AG08395 (cell line): ENCODE data around the gene TXN.
"Not testable (repeated sequence)": the region's sequence is repeated elsewhere in the genome, so short reads cannot be mapped to it uniquely, and the experiment has no call there.

Experiments
- DNase-seq: peaks from one replicate; pipeline ENCODE4 v3.0.0; 2012; ENCODE audit warnings: mixed read lengths, low spot score

The TXN gene

DNA sequence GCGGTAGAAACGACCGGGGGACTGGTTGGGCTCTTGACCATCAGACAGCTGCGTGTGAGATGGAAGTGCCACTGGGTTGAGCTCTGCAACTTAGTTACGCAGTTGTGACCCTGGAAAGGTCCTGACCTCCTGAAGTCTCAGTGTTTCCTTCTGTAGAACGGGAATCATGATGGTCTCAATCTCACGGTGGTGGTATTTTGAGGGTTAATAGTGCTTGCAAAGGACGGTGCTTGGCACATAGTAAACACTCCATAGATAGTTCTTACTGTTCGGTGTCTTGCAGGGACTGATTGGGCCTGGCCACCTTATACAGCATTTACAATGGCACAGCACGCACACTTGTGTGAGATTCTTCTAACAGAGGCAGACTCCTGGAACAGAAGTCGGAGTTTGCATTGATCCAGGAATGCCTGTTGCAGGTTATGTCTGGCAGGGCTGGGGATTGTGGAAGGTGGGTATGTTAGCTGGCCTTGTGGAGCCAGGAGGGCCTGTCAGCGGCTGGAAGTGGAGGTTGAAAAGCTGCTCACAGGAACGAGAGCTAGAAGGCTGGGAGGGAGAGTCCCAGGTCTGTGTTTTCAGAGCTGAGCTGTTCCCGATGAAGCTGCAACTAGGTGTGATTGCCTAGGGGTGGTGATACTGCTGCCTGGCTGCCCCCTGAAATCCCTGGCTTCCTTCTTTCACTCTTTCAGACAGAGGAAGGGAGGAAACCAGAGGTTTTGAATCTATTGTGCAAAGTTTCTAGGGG, 962 bp upstream of the TXN start:
- no peak for DNase-seq

DNA sequence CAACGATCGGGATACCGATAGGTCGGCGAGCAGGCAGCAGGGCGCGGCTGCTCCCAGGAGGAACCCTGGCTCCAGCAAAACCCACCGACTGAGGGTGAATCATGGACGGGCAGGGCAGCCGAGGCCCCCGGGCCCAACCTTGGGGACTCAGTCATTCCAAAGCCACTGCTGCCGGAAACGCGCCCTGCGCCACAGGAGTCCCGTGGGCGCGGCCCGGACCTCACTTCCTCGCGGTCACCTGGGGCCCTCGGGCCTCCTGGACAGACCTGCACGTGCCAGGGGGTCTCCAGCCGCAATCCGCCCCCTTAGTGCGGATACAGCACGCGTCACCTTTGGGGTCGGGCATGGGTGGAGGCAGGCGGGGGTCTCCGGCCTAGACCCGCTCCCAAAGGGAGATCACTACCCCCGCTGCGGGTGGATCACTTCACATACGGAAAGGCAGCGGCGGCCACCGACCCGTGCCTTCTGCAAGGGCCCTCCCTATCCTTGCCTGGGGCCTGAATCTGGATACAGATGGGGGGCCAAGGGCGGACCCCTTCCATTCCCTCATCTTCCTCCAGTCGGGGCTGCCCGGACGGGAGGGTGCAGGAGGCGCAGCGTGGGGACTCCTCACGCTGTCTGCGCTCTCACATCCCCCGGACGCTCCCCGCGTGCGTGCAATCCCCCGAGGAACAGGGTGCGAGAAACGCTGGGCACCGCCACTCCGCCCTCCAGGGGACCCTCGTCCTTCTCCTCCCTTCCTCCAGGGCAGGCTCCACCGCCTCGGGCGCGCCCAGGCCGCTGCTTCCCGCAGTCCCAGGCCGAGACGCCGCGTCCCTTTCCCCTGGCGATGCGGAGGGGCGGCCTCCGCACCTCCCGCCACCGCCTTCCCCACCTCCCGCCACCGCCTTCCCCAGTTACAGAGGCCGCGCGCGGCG, 586 bp downstream of the TXN start:
- DNase-seq = no peak

DNA sequence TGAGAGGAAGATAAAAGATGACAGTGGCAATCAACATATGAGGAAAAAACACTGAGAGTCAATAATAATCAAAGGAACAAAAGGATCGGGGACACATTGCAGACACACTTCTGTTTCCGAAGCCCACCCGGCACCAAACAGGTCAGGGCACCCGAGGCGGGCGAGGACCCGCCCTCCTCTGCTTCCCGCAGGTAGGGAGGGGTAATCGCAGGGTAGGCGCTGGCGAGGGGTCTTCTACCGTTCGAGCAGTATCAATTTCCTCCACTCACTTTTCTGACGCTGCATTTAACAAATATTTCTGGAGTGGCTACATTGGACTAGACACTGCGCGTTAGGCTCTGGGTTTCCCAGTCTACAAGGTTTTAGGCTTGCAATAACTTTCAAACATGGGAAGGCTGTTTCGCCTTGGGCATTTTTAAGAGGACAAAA, 1.3 kb downstream of the TXN start:
- DNase-seq = no peak

DNA sequence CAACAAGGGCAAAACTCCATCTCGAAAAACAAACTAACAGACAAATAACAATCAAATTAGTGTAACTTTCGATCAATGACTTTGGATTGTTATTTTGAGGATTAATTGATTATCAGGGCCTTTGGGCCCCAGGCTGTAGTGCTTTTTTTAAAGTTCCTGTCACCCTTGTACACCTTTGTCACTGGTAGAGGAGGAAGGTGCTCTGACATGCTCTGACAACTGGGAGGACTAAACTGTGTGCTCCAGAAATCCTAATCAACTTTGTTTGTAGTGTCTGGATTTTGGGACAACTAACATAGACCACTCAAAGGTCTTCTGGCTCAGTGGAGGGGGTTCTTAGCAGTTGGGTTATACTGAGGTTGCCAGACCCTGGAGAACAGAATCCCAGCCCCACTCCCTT, 1.8 kb downstream of the TXN start:
- no peak for DNase-seq

DNA sequence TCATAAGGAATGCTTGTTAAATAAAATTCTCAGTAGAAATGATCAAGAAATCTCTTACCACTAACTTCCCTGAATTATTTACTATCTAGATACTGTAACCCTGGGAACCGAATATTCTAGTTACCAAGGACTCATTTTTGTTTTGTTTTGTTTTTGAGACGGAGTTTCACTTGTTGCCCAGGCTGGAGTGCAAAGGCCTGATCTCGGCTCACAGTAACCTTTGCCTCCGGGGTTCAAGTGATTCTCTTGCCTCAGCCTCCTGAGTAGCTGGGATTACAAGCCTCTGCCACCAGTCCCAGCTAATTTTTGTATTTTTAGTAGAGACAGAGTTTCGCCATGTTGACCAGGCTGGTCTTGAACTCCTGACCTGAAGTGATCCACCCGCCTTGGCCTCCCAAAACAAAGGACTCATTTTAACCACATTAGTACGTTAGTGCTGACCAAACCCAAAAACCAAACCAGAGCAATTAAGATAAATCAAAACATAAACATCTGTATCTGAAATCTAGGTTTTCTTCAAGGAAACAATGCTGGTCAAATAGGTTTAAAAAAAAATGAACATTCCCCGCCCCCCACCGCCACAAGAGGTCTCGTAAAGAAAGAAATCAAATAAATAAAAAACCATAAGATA, 3.7 kb downstream of the TXN start:
- no peak for DNase-seq

DNA sequence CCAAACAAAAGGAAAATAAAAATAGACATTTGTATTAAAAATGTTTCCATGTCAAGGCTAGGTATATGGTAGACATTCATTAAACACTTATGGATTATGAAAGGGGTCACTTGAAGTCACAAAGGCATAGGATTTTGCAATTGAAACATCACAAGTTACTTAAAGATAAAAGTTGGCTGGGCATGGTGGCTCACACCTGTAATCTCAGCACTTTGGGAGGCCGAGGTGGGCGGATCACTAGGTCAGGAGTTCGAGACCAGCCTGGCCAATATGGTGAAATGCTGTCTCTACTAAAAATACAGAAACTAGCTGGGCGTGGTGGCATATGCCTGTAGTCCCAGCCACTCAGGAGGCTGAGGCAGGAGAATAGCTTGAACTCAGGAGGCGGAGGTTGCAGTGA, 4.5 kb downstream of the TXN start:
- DNase-seq = not testable (repeated sequence)

DNA sequence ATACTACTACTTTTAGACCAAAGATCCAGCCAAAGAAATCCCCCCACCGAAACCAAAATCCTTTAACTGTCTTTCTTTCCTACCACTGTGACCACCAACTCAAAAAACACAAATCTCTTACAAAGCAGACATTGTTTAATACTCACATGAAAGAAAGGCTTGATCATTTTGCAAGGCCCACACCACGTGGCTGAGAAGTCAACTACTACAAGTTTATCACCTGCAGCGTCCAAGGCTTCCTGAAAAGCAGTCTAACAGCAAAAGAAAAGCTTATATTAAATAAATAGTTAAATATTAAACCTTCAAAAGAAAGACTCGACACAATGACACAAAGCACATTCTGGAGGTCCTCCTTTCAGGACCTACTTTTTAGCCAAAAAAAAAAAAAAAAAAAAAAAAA, 5.1 kb downstream of the TXN start:
- DNase-seq = no peak

DNA sequence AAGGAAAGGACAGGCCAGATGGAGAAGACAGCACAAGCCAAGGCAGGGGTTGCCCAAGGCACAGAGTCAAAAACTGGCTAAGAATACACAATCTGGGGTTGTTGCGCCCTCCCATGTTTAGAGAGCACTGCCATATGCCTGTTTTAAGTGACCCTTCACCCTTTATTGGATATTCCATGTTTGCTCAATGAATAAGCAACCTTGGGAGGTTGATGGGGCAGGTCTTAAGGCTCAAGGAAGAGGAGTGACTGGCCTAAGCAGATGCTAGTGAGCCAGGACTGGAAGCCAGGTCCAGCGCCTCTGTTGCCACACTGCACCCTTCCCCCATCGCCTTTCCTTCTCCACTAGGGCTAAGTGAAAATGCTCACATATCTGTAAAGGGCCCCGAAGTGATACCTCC, 6.7 kb downstream of the TXN start:
- DNase-seq = no peak

DNA sequence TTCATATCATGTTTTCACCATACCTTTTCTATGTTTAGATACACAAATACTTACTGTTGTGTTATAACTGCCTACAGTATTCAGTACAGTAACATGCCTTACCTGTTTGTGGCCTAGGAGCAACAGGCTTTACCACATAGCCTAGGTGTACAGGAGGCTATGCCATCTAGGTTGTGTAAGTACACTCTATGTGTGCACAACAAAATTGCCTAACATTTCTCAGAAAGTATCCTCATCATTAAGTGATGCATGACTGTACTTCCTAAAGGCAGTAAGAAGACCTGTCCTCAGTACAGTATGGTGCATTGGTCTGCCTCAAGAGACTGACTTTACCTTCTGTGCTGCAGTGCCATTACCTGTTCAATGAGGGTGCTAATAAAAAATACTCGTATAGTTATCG, 7.9 kb downstream of the TXN start:
- DNase-seq = no peak

- DNase-seq = no peak
Measured at GRCh38 chr9:110246214-110246613, 10.1 kb downstream of the TXN start.

GRCh38 chr9:110244616-110245015, 11.7 kb downstream of the TXN start:
- DNase-seq = no peak

DNA sequence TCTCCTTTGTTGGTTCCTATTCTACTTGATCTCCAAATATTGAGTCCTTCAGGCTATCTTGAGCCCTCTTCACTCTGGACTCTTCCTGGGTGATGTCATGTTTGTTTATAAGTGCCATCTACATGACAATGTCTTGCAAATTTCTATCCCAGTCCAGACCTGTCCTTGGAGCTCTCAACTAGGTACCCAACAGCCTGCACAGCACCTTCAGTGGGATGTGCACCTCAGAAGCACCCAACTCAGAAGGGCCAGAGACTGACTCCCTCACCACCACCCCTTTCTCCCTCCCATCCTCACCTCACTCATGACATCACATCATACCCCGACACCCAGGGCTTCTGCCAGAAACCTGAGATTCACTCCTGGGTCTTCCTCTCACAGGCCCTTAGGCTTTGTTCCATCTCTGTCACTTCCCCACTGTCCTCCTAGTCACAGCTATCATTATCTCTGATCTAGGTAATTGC, 14.4 kb downstream of the TXN start:
- DNase-seq = no peak

DNA sequence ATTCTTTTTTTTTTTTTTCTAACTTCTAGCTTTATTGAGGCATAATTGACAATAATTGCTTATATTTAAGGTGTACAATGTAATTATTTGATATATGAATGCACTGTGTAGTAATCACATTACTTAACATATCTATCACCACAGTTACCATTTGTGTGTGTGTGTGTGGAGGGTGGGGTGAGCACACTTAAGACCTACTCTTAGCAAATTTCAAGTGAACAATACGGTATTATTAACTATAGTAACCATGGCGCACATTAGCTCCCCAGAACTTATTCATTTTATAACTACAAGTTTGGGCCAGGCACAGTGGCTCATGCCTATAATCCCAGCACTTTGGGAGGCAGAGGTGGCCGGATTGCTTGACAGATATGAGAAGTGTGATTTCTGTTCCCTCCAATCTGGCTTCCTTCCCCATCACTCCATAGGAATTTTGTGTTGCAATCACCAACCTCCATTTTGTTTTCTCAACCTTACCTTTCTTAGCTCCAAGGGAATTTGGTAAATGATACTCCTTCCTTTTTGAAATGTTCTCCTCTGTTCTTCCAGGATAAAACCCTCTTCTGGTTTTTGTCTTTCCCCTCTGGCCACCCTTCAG, 14.9 kb downstream of the TXN start:
- no peak for DNase-seq

- no peak for DNase-seq
Measured at GRCh38 chr9:110240198-110240597, 16.1 kb downstream of the TXN start.

DNA sequence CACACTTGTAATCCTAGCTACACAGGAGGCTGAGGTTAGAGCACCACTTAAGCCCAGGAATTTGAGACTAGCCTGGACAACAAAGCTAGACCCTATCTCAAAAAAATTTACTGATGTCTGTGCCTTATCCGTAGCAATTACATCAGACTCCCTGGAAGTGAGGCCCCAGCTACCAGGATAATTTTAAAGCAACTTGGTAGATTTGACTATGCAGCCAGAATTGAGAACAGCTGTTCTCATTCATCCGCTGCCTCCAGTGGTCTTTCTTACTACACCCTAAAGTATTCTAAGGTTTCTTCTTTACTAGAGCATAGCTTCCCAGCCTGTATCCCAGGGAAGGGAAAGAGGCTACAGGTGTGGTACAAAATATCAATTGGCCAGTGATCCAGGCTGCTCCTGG, 28.0 kb downstream of the TXN start:
- DNase-seq = no peak

GRCh38 chr9:110224583-110224982, 31.7 kb downstream of the TXN start:
- DNase-seq = no peak

- no peak for DNase-seq
Measured at GRCh38 chr9:110220809-110221208, 35.5 kb downstream of the TXN start.

DNA sequence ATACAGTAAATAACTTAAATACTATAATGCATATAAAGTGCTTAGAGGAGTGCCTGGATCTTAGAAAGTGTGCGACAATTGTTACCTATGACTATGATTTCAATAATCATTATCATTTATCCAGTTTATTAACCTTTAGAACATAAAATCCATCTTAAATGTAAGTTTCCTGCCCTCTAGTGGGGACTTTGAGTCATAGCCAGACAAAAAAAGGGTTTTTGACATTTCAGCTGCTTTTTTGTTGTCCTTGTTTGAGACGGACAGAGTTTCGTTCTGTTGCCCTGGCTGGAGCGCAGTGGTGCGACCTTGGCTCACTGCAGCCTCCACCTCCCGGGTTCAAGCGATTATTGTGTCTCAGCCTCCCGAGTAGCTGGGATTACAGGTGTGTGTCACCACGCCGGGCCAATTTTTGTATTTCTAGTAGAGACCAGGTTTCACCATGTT, 38.6 kb downstream of the TXN start:
- DNase-seq = peak; percentile 48

DNA sequence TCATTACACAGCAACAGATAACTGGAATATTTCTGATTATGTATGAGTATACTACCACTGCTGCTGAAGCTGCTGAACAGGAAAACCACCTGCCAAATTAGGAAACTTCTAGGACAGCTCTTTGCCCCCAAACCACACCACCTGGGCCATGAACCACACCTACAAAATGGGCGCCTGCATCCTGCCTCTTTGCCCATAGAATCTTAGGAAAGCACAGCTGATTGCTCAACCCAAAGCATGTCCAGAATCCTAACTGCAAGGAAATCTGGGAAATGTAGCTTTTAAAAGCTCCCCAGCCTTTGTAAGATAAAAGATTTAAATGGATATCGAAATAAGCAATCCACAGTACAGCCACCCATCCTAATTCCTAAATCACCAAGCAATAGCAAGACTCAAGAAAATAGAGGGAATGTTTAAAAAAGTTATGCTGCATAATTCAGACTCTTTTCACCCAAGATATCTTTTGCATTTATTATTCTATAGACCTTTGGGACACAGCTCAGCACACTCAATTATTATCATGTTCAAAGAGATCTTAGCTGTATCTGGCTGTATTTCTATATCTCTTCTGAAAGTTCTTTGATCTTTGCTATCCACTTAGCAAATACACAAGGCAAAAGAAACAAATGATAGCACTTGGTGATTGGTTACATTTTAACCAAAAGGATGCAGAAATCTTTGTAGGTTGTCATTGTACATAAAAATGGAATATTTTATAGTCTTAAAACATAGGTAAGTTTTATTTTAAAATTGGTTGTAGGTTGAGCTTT, 41.5 kb downstream of the TXN start:
- DNase-seq = no peak

DNA sequence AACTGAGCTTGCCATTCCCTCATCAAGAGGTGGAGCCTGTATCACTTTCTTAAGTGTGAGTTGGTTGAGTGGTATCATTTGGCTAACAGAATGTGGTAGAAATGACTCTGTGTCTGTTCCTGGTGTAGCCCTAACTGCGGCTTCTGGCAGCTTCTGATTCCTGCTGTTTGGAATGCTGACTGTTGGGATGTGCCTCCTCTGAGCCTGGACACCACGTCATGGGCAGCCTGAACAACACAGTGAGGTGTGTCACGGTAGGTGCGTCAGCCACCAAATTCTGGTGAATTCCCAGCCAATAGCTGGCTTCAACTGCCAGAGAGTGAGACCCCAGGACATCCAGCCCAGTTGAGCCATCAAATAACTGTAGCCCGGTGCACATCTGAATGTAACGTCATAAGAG, 42.2 kb downstream of the TXN start:
- no peak for DNase-seq

GRCh38 chr9:110213413-110214044, 42.8 kb downstream of the TXN start:
- DNase-seq = no peak
